ENCODE results near the gene TPK1. TPM values are rescaled to one million over a fixed set of nuclear protein-coding genes. Genes with fewer than 3 reads are reported as not detected.

TPK1 gene
- total RNA-seq, result 10 to 100 TPM in 2 of 8 experiments, 1 to 10 TPM in 6; 3.9 to 18.0 (median 8.4) TPM

GRCh38 chr7:144835652-144836544 is at the start of gene TPK1:
TSS of gene TPK1 (minus strand) at chr7:144836053. CDS start at chr7:144835602, 451 bp downstream.
- peaks cover 4% of the 10 kb centered on the region in 2 donors for H3K4me1 ChIP-seq (replicated peaks in 1 of 2)
- ATAC-seq (replicated peaks in 6 of 8), result peak; percentile 74 to 93 (median 89)
- peak within 1 kb of the TSS; percentile 92 to 93 for H3K27ac ChIP-seq
- in situ Hi-C loops (cut with MboI; ENCODE audit: low pct_unique_long_range_greater_than_20kb in 2 of 9, low sequenced_read_pairs in 9 of 9, unreplicated experiment in 9 of 9), result no loop called here
- 9 to 72% (median 32%) methylated on average over 1 to 26 of the region's 81 CpGs; no CpG with 5 or more reads in 2 of the 10 experiments for WGBS, 10 experiments
- peak within 1 kb of the TSS; percentile 81 to 96 (median 82) for H3K4me3 ChIP-seq

DNA sequence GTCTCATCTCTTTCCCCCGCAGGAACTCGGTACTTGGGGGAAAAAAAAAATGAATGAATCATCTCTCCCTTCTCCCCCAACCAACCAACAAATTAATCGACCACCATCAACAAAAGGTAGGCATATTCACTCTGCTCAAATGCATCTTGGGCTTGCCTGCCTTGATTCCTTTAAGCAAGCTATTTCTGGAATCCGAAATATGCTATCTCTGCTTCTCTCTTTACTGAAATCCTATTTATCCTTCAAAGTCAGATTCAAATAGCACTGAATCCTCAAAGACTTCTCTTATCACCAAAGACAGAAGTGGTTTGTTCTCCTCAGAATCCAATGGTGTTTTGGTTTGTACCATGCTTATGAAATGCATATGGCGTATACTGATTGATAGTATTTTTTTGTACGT is 49.6 kb upstream of the TPK1 start:
- Histone ChIP-seq H3K4me3 (no peak overlapping the region), H3K4me1 (replicated peaks in 1 of 2) (no peaks in the 10 kb centered on the region), H3K27ac (no peak overlapping the region)
- in situ Hi-C loops (cut with MboI; ENCODE audit: low pct_unique_long_range_greater_than_20kb in 2 of 9, low sequenced_read_pairs in 9 of 9, unreplicated experiment in 9 of 9), result no loop called here
- WGBS, 10 experiments, result 15 to 87% (median 69%) methylated on average over 4 to 6 of the region's 6 CpGs; no CpG with 5 or more reads in 1 of the 10 experiments
- no peak for ATAC-seq (replicated peaks in 6 of 8)

GRCh38 chr7:144884896-144885295 is 49.0 kb upstream of the TPK1 start:
- Histone ChIP-seq H3K4me3 (no peak overlapping the region), H3K4me1 (replicated peaks in 1 of 2) (no peaks in the 10 kb centered on the region), H3K27ac (no peak overlapping the region)
- 0 to 70% (median 45%) methylated on average over 1 to 2 of the region's 2 CpGs for WGBS, 10 experiments
- in situ Hi-C loops (cut with MboI; ENCODE audit: low pct_unique_long_range_greater_than_20kb in 2 of 9, low sequenced_read_pairs in 9 of 9, unreplicated experiment in 9 of 9), result no loop called here
- peak in 1 of 8 experiments; percentile 25 for ATAC-seq (replicated peaks in 6 of 8)

GRCh38 chr7:144873316-144873845 is 37.5 kb upstream of the TPK1 start:
- in situ Hi-C loops (cut with MboI; ENCODE audit: low pct_unique_long_range_greater_than_20kb in 2 of 9, low sequenced_read_pairs in 9 of 9, unreplicated experiment in 9 of 9), result loop anchor here in 1 of 9 experiments (25.0 kb wide), 1 partner anchor 1214 kb away; no protein-coding TSS in a partner anchor
- WGBS, 10 experiments, result 0 to 100% (median 80%) methylated on average over 1 to 10 of the region's 13 CpGs; no CpG with 5 or more reads in 3 of the 10 experiments
- ATAC-seq (replicated peaks in 6 of 8), result no peak
- Histone ChIP-seq H3K27ac (no peak overlapping the region), H3K4me3 (no peak overlapping the region), H3K4me1 (replicated peaks in 1 of 2) (no peaks in the 10 kb centered on the region)

DNA sequence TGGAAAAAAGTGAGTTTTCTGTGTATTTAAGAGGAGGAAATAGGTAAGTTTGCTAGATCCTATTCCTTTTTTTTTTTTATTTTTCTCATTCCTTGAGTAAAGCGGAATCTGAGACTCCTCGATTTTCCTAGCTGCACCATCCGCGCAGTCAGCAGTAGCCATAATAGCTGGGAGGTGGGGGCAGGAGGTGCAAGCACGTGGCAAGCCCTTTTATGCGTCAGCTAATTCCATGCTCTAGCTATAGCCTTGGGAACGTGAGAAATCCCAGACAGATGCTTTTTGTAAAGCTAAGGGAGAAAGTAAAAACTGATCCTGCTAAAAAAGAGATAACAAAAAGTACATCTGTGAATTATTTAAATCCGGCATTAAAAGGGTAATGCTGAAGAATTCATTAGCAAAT is 33.2 kb upstream of the TPK1 start:
- 4 to 100% (median 65%) methylated on average over 1 to 8 of the region's 8 CpGs; no CpG with 5 or more reads in 1 of the 10 experiments for WGBS, 10 experiments
- in situ Hi-C loops (cut with MboI; ENCODE audit: low pct_unique_long_range_greater_than_20kb in 2 of 9, low sequenced_read_pairs in 9 of 9, unreplicated experiment in 9 of 9), result loop anchor here in 1 of 9 experiments (25.0 kb wide), 1 partner anchor 1218 kb away; no protein-coding TSS in a partner anchor
- ATAC-seq (replicated peaks in 6 of 8), result peak in 1 of 8 experiments; percentile 51

GRCh38 chr7:144866189-144866588 is 30.3 kb upstream of the TPK1 start:
- no peak for ATAC-seq (replicated peaks in 6 of 8)
- Histone ChIP-seq H3K4me1 (replicated peaks in 1 of 2) (no peaks in the 10 kb centered on the region), H3K27ac (no peak overlapping the region), H3K4me3 (no peak overlapping the region)
- 0 to 91% (median 72%) methylated on average over 1 to 3 of the region's 3 CpGs; no CpG with 5 or more reads in 1 of the 10 experiments for WGBS, 10 experiments
- in situ Hi-C loops (cut with MboI; ENCODE audit: low pct_unique_long_range_greater_than_20kb in 2 of 9, low sequenced_read_pairs in 9 of 9, unreplicated experiment in 9 of 9), result loop anchor here in 1 of 9 experiments (25.0 kb wide), 1 partner anchor 1221 kb away; no protein-coding TSS in a partner anchor

More for the DNA sequence above, 33.2 kb upstream of the TPK1 start:
- no peak overlapping the region for H3K4me3 ChIP-seq
- H3K4me1 ChIP-seq (replicated peaks in 1 of 2), result no peaks in the 10 kb centered on the region
- H3K27ac ChIP-seq, result no peak overlapping the region

DNA sequence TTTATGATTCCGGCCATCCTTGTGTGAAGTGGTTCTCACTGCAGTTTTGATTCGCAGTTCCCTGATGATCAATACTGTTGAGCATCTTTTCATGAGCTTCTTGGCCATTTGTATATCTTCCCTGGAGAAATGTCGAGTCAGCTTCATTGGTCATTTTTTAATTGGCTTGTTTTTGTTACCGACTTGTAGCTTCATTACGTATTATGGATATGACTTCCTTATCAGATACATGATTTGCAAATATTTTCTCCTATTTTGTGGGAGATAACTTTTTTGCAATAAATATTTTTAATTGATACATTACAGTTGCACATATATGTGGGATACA is 27.4 kb upstream of the TPK1 start:
- no peaks in the 10 kb centered on the region for H3K4me1 ChIP-seq (replicated peaks in 1 of 2)
- in situ Hi-C loops (cut with MboI; ENCODE audit: low pct_unique_long_range_greater_than_20kb in 2 of 9, low sequenced_read_pairs in 9 of 9, unreplicated experiment in 9 of 9), result loop anchor here in 1 of 9 experiments (25.0 kb wide), 1 partner anchor 1224 kb away; no protein-coding TSS in a partner anchor
- WGBS, 10 experiments, result 24 to 100% (median 82%) methylated on average over 2 to 5 of the region's 5 CpGs
- H3K4me3 ChIP-seq, result no peak overlapping the region
- no peak overlapping the region for H3K27ac ChIP-seq
- no peak for ATAC-seq (replicated peaks in 6 of 8)

DNA sequence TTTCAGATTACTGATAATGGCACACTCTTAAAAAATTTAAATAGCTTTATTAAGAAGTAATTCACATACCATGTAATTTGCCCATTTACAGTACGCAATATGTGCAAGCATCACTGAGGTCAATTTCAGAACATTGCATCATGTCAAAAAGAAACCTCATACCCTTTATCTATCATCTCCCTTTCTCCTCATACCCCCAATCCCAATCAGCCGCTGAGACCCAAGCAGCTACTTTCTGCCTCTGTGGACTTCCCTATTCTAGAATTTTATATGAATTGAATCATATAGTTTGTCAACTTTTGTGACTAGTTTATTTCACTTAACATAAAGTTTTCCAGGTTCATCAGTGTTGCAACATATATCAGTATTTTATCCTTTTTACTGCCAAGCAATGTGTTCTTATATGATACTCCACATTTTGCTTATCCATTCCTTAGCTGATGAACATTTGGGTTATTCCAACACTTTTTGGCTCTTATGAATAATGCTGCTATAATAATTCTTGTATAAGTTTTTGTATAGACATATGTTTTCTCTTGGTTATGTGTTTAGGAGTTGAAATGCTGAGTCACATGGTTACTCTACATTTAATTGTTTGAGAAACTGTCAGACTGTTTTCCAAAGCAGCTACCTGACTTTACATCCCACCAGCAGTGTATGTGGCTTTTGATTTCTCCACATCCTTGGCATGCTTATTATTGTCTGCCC is 26.9 kb upstream of the TPK1 start:
- ATAC-seq (replicated peaks in 6 of 8), result no peak
- WGBS, 10 experiments, result 63 to 100% (median 85%) methylated on average over 1 to 2 of the region's 2 CpGs
- Histone ChIP-seq H3K4me3 (no peak overlapping the region), H3K27ac (no peak overlapping the region), H3K4me1 (replicated peaks in 1 of 2) (no peaks in the 10 kb centered on the region)
- in situ Hi-C loops (cut with MboI; ENCODE audit: low pct_unique_long_range_greater_than_20kb in 2 of 9, low sequenced_read_pairs in 9 of 9, unreplicated experiment in 9 of 9), result loop anchor here in 1 of 9 experiments (25.0 kb wide), 1 partner anchor 1225 kb away; no protein-coding TSS in a partner anchor

GRCh38 chr7:144859739-144860138 is 23.9 kb upstream of the TPK1 start:
- Histone ChIP-seq H3K4me1 (replicated peaks in 1 of 2) (no peaks in the 10 kb centered on the region), H3K4me3 (no peak overlapping the region), H3K27ac (no peak overlapping the region)
- in situ Hi-C loops (cut with MboI; ENCODE audit: low pct_unique_long_range_greater_than_20kb in 2 of 9, low sequenced_read_pairs in 9 of 9, unreplicated experiment in 9 of 9), result loop anchor here in 1 of 9 experiments (25.0 kb wide), 1 partner anchor 1228 kb away; no protein-coding TSS in a partner anchor
- ATAC-seq (replicated peaks in 6 of 8), result peak in 2 of 8 experiments; percentile 47 to 55
- 22 to 79% (median 54%) methylated on average over 2 to 3 of the region's 3 CpGs; no CpG with 5 or more reads in 4 of the 10 experiments for whole genome bisulfite sequencing, 10 experiments

DNA sequence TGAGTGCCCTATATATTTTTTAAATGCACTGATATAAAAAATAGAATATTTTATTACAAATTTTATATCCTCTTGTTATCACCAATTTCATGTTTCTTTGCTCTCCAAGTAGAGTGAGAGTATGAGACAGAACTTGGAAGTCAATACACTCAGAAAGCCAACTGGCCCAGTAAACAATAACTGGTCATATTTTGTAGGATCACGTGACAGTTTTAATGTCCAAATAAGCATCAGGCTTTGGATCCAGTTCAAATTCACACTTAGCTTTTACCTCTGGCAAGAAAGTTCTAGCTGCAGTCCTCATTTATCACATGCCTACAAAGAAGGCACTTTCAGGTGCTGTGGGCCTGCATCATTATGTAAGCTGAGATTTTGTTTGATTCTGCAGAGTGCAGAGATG is 21.6 kb upstream of the TPK1 start:
- ATAC-seq (replicated peaks in 6 of 8), result no peak
- WGBS, 10 experiments, result 17 to 100% (median 80%) methylated on average over 1 of the region's 1 CpG; no CpG with 5 or more reads in 3 of the 10 experiments
- in situ Hi-C loops (cut with MboI; ENCODE audit: low pct_unique_long_range_greater_than_20kb in 2 of 9, low sequenced_read_pairs in 9 of 9, unreplicated experiment in 9 of 9), result loop anchor here in 1 of 9 experiments (25.0 kb wide), 1 partner anchor 1230 kb away; no protein-coding TSS in a partner anchor
- no peaks in the 10 kb centered on the region for H3K4me1 ChIP-seq (replicated peaks in 1 of 2)
- H3K27ac ChIP-seq, result no peak overlapping the region
- H3K4me3 ChIP-seq, result no peak overlapping the region

DNA sequence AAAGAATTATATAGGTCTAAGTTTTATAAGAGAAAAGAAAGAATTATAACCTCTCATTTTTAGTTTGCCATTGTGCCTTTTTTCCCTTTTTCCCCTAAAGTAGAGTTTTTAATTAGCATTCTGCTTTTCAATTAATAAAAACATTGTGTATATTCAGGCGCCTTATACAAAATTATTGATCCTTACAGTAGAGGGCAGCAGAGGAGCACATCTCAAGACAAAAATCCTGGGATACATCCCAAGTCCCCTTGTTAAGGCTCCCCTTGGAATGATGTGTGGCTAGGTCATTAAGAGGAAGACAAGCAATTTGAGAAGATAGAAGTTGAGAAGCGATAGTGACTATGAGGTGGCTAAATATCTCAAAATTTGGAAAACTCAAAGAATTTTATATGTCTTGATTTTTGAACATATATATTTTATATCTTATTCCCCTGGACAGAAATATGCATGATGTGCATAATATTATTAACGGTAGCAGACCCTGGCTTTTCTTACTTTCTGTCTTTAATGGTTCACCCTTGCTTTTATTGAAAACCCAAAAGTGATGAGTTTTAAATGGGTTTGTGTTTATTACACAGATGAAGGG is 19.1 kb upstream of the TPK1 start:
- ATAC-seq (replicated peaks in 6 of 8), result peak in 2 of 8 experiments; percentile 15 to 67
- WGBS, 10 experiments, result 31 to 83% (median 59%) methylated on average over 1 to 3 of the region's 3 CpGs; no CpG with 5 or more reads in 1 of the 10 experiments
- in situ Hi-C loops (cut with MboI; ENCODE audit: low pct_unique_long_range_greater_than_20kb in 2 of 9, low sequenced_read_pairs in 9 of 9, unreplicated experiment in 9 of 9), result loop anchor here in 1 of 9 experiments (25.0 kb wide), 1 partner anchor 1232 kb away; no protein-coding TSS in a partner anchor

DNA sequence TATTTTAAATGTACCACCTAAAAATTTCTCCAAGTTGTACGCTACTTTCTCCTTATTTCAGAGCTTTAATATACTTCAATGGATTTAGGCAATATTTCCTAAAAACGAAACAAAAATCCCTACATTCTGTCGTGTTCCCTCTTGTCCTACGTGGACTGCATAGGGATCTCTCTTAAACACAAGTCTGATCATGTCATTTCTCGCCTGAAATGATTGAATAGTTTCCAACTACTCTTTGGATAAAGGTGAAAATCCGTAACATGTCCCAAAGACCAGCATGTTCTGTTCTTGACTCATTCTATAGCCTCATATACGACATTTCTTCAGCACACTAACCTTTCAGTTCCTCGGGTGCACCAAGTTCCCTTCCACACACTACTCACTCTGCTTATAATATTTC is 17.7 kb upstream of the TPK1 start:
- 30 to 97% (median 78%) methylated on average over 4 to 6 of the region's 8 CpGs; no CpG with 5 or more reads in 1 of the 10 experiments for WGBS, 10 experiments
- ATAC-seq (replicated peaks in 6 of 8), result peak in 1 of 8 experiments; percentile 18
- in situ Hi-C loops (cut with MboI; ENCODE audit: low pct_unique_long_range_greater_than_20kb in 2 of 9, low sequenced_read_pairs in 9 of 9, unreplicated experiment in 9 of 9), result loop anchor here in 1 of 9 experiments (25.0 kb wide), 1 partner anchor 1234 kb away; no protein-coding TSS in a partner anchor
- H3K27ac ChIP-seq, result no peak overlapping the region
- no peak overlapping the region for H3K4me3 ChIP-seq
- H3K4me1 ChIP-seq (replicated peaks in 1 of 2), result no peaks in the 10 kb centered on the region

More for the DNA sequence above, 19.1 kb upstream of the TPK1 start:
- H3K4me1 ChIP-seq (replicated peaks in 1 of 2), result no peaks in the 10 kb centered on the region
- no peak overlapping the region for H3K27ac ChIP-seq
- no peak overlapping the region for H3K4me3 ChIP-seq
